ENCODE measurements around the gene CEMIP. TPM values are rescaled to one million over a fixed set of nuclear protein-coding genes. Genes with fewer than 3 reads are reported as not detected.

Gene CEMIP
- polyA plus RNA-seq, 12 donors: 1.5 to 6.4 (median 2.3) TPM; not detected in 2

GRCh38 chr15:80850941-80851451 lies 71.8 kb downstream of the CEMIP start:
- DNase-seq: no peak

- no peak for DNase-seq
Observed at GRCh38 chr15:80852676-80853075, 73.5 kb downstream of the CEMIP start.

GRCh38 chr15:80854104-80854503 lies 74.9 kb downstream of the CEMIP start:
- DNase-seq: peak; percentile 29

GRCh38 chr15:80855206-80855605 lies 76.0 kb downstream of the CEMIP start:
- DNase-seq: no peak

GRCh38 chr15:80856400-80856799 lies 77.2 kb downstream of the CEMIP start:
- DNase-seq: no peak

GRCh38 chr15:80856809-80857377 lies 77.7 kb downstream of the CEMIP start:
- no peak for DNase-seq

- peak; percentile 64 for DNase-seq
Observed at GRCh38 chr15:80861731-80862170, 82.6 kb downstream of the CEMIP start.

GRCh38 chr15:80864666-80865065 lies 85.5 kb downstream of the CEMIP start:
- no peak for DNase-seq

GRCh38 chr15:80866936-80867335 lies 87.8 kb downstream of the CEMIP start:
- no peak for DNase-seq

- no peak for DNase-seq
Observed at GRCh38 chr15:80870366-80870765, 91.2 kb downstream of the CEMIP start.

- peak; percentile 75 for DNase-seq
Observed at GRCh38 chr15:80870893-80871292, 91.7 kb downstream of the CEMIP start.

- no peak for DNase-seq
Observed at GRCh38 chr15:80871858-80872257, 92.7 kb downstream of the CEMIP start.

- no peak for DNase-seq
Observed at GRCh38 chr15:80873366-80873952, 94.3 kb downstream of the CEMIP start.

- DNase-seq: peak; percentile 89
Observed at GRCh38 chr15:80875568-80876347, 96.6 kb downstream of the CEMIP start.

- DNase-seq: no peak
Observed at GRCh38 chr15:80876348-80876674, 97.1 kb downstream of the CEMIP start.

- DNase-seq: no peak
Observed at GRCh38 chr15:80878242-80878866, 99.2 kb downstream of the CEMIP start.

- no peak for DNase-seq
Observed at GRCh38 chr15:80878867-80879250, 99.7 kb downstream of the CEMIP start.

GRCh38 chr15:80880086-80880485 lies 100.9 kb downstream of the CEMIP start:
- DNase-seq: no peak

- DNase-seq: no peak
Observed at GRCh38 chr15:80883641-80884040, 104.5 kb downstream of the CEMIP start.

- DNase-seq: no peak
Observed at GRCh38 chr15:80885016-80885579, 105.9 kb downstream of the CEMIP start.

- DNase-seq: no peak
Observed at GRCh38 chr15:80887148-80887547, 108.0 kb downstream of the CEMIP start.

- no peak for DNase-seq
Observed at GRCh38 chr15:80888846-80889245, 109.7 kb downstream of the CEMIP start.

All from muscle of arm (tissue), 12 donors.